ENCODE data around the gene RLN2. TPM values are rescaled to one million over a fixed set of nuclear protein-coding genes. Genes with fewer than 3 reads are reported as not detected.

Gene RLN2, protein sequence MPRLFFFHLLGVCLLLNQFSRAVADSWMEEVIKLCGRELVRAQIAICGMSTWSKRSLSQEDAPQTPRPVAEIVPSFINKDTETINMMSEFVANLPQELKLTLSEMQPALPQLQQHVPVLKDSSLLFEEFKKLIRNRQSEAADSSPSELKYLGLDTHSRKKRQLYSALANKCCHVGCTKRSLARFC
- total RNA-seq: 0.65 and 1.4 TPM in 2 replicates

DNA sequence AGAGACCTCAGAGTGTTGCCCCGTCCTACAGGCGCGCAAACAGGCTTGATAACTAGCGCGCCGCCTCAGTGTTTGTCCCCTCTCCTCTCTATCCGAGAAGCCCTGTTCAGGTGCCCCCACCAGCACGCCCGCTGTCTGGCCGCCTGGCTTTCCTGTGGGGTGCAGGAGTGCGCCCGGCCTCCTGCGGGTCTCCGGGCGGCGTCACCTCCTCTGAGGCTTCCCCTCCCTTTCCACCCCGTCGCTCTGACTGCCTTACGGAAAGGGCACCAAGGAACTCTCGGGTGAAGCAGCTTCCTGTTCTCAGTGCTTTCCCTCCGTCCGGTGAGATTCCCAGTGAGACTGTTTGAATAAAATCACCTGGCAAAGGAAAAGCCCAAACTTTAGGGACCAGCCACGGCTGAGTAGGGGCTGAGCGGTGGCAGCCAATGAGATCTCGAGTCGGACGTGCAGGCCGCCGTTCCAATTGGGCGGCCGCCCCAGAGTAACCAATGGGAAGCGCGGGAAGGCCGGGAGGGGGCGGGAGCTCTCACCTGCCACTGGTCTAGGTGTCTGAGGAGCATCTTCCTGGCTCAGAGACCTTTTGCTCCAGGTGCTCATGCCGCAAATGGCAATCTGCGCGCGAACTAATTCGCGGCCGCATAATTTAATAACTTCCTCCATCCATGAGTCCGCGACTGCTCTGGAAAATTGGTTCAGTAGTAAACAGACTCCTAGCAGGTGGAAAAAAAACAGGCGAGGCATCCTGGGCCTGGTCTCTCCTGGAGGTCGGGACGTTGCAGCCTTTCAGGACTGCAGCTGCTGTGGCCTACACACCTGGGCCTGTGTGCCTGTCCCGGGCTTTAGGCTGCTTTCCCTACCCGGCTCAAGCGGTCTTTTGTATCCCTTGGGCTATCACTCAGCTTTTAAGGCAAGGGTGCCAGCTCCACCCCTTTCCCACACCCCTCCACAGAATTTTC is at the start of gene RLN2:
TSS of gene RLN2 (minus strand) at position 877 of the 956 bp plus-strand sequence. CDS start at position 741, 136 bp downstream.

DNA sequence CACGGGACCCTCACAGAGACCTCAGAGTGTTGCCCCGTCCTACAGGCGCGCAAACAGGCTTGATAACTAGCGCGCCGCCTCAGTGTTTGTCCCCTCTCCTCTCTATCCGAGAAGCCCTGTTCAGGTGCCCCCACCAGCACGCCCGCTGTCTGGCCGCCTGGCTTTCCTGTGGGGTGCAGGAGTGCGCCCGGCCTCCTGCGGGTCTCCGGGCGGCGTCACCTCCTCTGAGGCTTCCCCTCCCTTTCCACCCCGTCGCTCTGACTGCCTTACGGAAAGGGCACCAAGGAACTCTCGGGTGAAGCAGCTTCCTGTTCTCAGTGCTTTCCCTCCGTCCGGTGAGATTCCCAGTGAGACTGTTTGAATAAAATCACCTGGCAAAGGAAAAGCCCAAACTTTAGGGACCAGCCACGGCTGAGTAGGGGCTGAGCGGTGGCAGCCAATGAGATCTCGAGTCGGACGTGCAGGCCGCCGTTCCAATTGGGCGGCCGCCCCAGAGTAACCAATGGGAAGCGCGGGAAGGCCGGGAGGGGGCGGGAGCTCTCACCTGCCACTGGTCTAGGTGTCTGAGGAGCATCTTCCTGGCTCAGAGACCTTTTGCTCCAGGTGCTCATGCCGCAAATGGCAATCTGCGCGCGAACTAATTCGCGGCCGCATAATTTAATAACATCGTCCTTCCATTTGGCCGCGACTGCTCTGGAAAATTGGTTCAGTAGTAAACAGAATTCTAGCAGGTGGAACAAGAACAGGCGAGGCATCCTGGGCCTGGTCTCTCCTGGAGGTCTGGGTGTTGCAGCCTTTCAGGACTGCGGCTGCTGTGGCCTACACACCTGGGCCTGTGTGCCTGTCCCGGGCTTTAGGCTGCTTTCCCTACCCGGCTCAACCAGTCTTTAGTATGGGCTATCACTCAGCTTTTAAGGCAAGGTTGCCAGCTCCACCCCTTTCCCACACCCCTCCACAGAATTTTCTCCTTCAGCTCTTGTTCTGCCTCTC is 34.8 kb upstream of the RLN2 start, which contains the start of gene RLN1:
TSS of gene RLN1 (minus strand) at position 885 of the 990 bp plus-strand sequence. CDS start at position 755, 130 bp downstream.

Other genes with a start within 250 kb of the RLN2 start
- gene INSL6, start 119.1 kb downstream of the RLN2 start, total RNA-seq: not detected in 2 replicates
- not detected in 2 replicates for gene INSL4, start 73.3 kb downstream of the RLN2 start, total RNA-seq
- gene RLN1, start 35.2 kb upstream of the RLN2 start, total RNA-seq: not detected in 2 replicates
- 6.1 and 6.2 TPM in 2 replicates for gene PLGRKT, start 133.2 kb upstream of the RLN2 start, total RNA-seq
- 3.7 and 6.9 TPM in 2 replicates for gene CD274, start 145.8 kb upstream of the RLN2 start, total RNA-seq
- gene PDCD1LG2, start 205.8 kb upstream of the RLN2 start, total RNA-seq: 0.34 and 0.54 TPM in 2 replicates

Data from dermis lymphatic vessel endothelial cell (primary cell).